Activated naive CD4-positive, alpha-beta T cell treated with anti-CD3 and anti-CD28 coated beads, Interleukin-2, amount 50 U/mL, for 16 hours (primary cell): ENCODE data around the gene GABRB2.
"Not testable (repeated sequence)": the region's sequence is repeated elsewhere in the genome, so short reads cannot be mapped to it uniquely, and the experiment has no call there.

Source experiments
- DNase-seq: peaks from one replicate; pipeline ENCODE4 v3.0.0-alpha.2; 2020

Gene GABRB2

GRCh38 chr5:161380486-161380885 is 166.0 kb downstream of the GABRB2 start:
- DNase-seq = no peak

- DNase-seq = no peak
Measured at GRCh38 chr5:161378701-161379100, 167.8 kb downstream of the GABRB2 start.

GRCh38 chr5:161376034-161376433 is 170.5 kb downstream of the GABRB2 start:
- no peak for DNase-seq

DNA sequence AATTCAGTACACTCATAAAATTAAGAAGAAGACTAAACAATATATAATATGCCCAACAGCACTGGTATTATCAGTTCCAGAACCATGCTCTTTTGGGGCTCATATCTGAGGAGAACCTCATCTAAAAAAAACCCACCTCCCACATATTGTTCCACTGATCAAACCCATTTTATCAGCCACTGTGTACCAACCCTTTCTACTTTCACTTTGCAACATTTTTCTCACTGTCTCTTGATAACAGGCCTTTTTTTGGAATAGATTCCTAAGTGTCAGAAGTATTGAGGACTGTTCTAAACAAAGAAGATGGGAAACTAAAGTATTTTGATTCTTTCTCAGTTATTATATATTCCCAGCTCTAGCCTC is 173.2 kb downstream of the GABRB2 start:
- no peak for DNase-seq

- no peak for DNase-seq
Measured at GRCh38 chr5:161372682-161373344, 173.7 kb downstream of the GABRB2 start.

DNA sequence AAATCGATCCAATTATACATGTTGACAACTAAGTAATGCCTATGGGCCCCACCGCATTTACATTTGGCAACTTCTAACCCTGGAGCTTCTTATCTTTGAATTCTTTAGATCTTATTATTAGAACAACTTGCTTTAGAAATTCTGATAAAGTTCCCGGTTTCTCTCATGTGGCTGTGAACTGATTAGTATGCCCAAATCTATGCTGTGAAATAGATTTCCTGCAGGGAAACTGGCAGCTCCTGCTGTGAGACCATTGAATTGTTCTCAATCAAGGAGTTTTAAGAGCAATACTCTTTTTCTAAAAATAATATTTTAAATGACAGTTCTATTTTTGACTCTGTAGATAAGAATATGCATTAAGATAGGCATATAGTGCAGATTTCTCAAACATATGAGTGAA is 177.5 kb downstream of the GABRB2 start:
- no peak for DNase-seq

GRCh38 chr5:161358446-161358845 is 188.1 kb downstream of the GABRB2 start:
- DNase-seq = no peak

- no peak for DNase-seq
Measured at GRCh38 chr5:161344234-161344633, 202.3 kb downstream of the GABRB2 start.

- DNase-seq = no peak
Measured at GRCh38 chr5:161342886-161343285, 203.6 kb downstream of the GABRB2 start.

GRCh38 chr5:161340012-161340411 is 206.5 kb downstream of the GABRB2 start:
- no peak for DNase-seq

DNA sequence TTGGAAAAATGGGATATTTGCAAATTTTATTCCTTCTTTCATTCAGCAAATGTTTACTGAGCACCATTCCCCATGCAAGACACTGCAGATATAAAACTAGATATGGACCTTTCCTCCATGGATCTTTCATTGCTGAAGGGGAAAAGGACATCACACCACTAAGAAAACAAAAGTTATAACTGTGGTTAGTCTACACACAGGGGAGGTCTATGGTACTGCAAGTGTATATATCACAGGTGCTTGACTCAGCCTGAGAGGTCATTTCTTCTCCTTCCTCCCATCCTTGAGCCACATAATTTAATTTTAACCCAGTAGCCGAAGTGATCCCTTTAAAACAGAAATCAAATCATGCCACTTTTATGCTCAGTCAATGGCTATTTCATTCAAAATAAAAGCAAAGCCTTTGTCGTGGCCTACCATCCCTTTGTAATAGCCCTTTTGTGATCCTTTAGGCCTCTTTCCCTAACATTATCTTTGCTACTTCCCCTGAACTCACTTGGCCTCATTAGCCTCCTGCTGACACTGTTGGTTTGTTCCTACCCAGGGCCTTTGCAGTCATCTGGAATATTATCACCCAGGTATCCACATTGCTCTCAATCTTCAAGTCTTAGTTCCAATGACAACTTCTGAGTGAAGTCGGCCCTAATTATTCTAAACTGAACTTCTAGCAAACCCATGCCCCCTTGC is 213.2 kb downstream of the GABRB2 start:
- no peak for DNase-seq

GRCh38 chr5:161332343-161332742 is 214.2 kb downstream of the GABRB2 start:
- no peak for DNase-seq

DNA sequence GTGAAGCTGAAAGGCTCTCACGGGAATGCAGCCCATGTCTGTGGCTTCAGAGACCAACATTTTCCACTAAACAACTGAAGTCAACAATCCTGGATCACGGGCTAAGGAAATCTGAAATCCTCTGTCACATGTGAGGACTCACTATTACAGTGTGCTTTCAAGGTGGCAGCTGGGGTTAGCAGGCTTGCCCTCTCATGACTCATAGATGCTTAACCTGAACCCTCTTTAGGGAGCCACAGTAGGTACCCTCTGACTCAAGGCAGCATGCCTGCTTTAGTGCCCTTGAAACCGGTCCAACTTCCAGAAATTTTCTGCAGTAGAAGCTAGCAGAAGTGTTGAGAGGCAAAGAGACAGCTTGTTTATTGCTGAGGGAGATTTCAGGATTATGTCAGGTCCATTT is 232.5 kb downstream of the GABRB2 start:
- DNase-seq = no peak

DNA sequence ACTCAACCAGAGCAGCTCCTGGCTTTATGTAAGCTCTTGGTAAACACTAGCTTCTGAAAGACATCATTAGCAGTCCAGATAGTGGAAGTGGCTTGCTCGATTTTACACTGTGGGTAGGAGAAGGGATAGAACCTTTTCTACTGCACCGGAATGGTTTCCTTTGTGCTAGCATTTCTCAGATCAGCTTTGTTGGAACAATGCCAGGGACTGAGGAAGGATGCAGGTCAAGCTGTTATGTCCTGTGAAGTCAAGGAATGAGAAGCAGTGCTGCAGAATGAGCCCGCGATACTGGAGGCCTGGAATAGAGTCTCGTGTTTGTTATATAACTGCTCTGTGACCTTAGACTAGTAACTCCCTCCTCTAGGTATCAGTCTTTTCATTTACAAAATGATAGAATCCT is 233.6 kb downstream of the GABRB2 start:
- DNase-seq = no peak

- no peak for DNase-seq
Measured at GRCh38 chr5:161311965-161312364, 234.6 kb downstream of the GABRB2 start.

GRCh38 chr5:161311146-161311708 is 235.3 kb downstream of the GABRB2 start:
- DNase-seq = no peak

- DNase-seq = no peak
Measured at GRCh38 chr5:161306351-161306995, 240.1 kb downstream of the GABRB2 start.

DNA sequence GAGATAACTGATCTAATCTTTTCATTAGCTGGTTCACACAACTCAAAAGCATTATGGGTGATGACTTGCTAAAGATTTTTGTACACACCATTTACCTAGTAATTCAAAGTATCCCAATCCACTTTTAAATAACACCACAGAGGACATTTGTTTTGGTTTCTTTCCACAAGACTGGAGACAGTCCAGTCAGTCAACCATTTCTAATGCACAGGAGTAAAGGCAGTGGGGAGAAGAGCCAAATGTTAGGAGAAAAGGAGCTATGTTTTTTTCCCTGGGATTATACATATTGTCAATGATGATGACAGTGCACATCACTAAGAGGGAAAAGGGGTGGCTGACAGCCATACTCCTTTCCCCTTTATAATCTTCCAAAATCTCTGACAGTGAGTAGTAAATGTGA is 240.9 kb downstream of the GABRB2 start:
- DNase-seq = no peak

DNA sequence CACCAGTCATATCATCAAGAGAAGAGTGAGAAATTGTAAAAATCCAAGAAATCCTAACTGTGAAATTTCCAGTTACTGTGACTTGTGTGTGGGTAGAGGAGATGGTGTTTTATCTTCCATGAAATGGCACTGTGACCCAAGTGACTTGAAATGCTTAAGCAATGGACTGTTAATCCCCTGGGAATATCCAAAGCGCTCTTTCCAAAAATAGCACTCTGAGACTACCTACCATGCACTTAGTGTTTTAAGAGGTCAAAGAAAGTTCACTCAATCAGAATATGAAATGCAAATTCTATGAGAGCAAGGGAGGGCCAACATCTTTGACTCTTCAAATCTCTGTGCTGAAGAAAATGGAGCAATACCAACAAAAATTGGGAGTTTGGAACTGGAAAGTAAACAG is 244.0 kb downstream of the GABRB2 start:
- DNase-seq = no peak

DNA sequence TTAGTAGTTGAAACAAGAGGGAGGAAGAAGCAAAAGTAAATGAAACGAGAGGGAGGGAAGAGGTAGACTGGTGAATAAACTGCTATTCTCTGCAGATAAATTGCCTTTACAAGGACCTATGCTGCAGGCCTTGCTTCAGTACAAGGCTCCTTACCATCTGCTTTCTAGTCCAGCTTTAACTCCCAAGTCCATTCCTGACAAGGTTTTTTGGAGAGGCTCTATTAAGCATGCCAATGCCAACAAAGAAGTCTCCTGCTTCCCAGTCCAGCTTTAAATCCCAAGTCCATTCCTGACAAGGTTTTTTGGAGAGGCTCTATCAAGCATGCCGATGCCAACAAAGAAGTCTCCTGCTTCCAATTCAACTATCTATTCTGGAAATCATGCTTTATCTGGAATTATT is 244.9 kb downstream of the GABRB2 start:
- no peak for DNase-seq

GRCh38 chr5:161299053-161299452 is 247.5 kb downstream of the GABRB2 start:
- no peak for DNase-seq

GRCh38 chr5:161297388-161297787 is 249.1 kb downstream of the GABRB2 start:
- DNase-seq = not testable (repeated sequence)

GRCh38 chr5:161295721-161296250 is 250.7 kb downstream of the GABRB2 start:
- DNase-seq = no peak

DNA sequence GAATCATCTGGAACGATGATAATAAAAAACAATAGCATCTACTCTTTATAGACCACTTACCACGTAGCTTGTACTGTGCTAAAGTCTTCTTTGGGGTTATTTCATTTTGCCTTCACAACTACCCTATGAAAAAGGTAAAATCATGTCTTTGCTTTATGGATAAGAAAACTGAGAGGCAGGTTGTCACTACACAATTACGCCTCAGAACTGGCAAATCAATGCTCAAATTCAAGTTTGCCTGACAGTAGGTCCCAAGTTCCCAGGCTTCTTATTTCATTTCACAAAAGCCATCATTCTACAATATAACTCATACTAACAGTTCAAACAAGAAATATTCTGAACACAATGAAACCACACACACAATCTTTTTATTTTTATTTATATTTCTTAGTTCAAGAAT is 258.5 kb downstream of the GABRB2 start:
- DNase-seq = no peak
